ENCODE measurements around the gene UBL4A.

Gene UBL4A

GRCh38 chrX:154482786-154483185, 3.6 kb downstream of the UBL4A start:
- DNase-seq (ENCODE audit: low spot score) = no peak

DNA sequence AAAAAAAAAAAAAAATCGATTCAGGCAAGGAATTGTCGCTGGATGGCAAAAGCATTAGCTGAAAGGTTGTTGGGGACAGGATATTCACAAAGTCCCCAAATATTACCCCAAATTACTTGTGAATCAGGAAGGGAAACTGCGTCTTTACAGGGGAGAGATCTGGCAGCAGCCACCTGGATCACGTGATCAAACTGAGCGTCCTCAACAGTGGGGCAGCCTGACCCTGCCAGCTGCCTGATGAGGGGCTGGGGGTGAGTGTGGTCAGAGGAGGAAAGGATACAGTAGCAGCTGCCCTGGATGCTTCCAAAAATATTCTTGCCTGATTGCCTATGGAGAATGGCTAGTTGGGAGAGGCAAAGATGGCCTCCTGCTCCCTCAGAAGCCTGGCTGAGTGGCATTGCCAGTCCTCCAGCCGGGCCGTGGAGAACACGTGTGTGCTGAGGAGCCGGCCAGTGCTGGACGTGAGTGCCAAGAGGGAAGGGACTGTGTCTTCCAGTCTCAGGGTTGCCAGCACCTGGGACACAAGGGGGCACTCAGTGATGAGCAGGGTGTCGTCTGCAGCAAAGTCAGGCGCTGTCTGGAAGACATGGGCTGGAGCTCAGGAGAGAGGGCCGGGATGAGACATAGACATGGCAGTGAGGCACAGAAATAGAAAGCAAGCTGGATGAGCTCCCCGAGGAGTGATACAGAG, 4.4 kb downstream of the UBL4A start:
- no peak for DNase-seq (ENCODE audit: low spot score)

- no peak for DNase-seq (ENCODE audit: low spot score)
Measured at GRCh38 chrX:154481195-154481594, 5.2 kb downstream of the UBL4A start.

DNA sequence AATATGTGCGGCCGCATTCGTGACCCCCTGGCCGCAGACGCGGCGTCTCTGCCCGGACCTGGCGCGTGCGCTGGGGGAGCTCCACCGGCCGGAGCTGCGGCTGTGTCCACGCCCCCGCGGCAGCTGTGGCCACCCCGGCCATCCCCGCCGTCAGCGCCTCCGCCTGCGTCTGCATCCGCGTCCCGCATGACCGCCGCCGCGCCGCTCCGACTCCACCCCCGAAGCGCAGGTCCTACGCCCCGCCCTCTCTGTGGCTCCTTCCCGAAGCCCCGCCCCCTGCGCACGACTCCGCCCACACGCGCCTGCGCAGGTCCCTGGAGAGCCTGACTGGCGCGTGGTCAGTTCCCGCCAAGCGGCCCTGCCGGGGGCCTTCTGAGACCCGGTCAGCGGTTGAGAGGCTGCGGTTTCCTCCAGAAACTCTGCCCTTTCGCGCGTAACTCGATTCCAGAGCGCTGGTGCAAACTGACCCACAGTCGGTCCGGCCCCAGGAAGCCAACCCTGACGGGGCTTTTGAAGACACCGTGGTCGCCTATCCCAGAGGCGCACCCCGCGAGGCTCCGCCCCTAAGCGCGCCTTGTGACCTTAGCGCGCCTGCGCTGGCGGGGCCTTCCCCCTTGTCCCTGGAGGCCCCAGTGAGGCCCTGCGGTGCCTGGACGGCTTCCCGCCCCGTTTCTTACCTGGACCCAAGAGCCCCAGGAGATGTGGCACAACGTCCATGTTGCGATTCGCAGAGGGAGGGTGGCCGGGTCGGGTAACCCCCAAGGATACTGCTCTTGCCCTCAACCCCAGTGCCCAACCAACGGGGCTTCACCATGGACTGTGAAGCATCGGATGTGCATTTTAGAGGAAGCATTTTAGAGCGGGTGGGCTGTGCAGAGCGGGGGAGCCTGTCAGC, 7.4 kb downstream of the UBL4A start, which contains the start of gene LAGE3:
LAGE3 (minus strand) TSS at position 554 of the 895 bp plus-strand sequence; CDS start at position 188, 366 bp downstream.
- DNase-seq (ENCODE audit: low spot score) = peak; percentile 79

GRCh38 chrX:154477891-154478477, 8.4 kb downstream of the UBL4A start:
- no peak for DNase-seq (ENCODE audit: low spot score)

DNA sequence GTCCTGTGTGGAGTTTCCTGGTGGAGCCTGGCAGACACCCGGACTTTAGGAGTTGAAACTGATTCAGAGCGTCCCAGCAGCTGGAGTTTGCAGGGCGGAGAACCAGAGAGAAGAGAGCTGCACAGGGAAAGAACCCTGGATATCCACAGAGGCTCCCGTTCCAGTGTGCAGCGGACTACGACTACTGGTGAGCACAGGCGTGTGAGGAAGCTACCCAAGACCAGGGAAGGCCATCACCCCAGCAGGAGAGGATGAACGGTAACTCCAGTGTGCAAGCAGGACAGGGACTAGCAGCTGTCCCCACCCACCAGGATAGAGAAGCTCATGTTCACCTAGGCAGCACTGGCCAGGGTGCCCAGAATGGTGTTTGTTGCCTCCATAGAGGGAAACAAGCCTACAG, 9.6 kb downstream of the UBL4A start:
- DNase-seq (ENCODE audit: low spot score) = no peak

GRCh38 chrX:154473683-154474082, 12.7 kb downstream of the UBL4A start:
- DNase-seq (ENCODE audit: low spot score) = no peak

DNA sequence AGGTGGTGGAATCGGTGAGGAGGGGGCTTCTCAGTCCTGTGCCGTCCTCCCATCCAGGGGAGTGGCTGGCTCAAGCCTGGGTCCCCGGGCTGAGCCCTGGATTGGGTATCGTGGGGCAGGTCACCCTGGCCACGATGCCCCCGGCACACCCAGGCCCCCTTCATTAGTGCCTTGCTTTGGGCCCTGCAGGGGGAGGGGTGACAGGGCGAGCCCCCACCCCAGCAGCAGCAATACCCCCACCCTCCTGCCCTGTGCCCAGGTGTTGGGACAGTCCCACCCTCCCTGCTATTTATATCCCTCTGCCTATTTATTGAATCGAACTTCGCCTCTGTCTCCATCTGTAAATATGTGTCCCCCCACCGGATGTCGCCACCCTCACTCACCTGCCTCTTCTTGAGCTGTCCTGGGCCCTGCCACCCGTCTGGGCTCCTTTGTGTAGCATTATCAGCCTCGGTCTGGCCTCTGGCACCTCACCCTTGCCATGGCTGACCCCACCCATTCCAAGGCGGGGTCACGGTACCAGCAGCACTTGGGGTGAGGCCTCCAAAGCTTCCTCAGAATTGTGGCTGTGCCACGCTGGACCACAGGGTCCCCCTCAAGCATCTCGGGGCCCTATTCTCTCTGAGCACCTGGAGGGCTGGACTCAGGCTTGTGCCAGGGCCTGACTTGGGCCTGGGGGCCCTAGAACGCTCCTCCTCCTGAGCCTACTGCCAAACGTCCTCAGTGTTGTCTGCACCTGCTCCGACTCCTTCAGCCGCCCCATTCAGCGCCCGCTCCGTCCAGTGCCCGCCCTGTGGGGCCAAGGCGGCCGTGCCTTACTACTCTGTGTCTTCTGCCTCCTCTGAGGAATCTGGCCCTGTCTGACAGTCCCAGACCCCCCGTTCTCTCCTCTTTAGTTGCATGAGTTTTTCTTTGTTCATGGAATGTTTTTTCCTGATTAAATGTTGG, 13.5 kb downstream of the UBL4A start:
- no peak for DNase-seq (ENCODE audit: low spot score)

- no peak for DNase-seq (ENCODE audit: low spot score)
Measured at GRCh38 chrX:154471839-154472684, 14.4 kb downstream of the UBL4A start.

DNA sequence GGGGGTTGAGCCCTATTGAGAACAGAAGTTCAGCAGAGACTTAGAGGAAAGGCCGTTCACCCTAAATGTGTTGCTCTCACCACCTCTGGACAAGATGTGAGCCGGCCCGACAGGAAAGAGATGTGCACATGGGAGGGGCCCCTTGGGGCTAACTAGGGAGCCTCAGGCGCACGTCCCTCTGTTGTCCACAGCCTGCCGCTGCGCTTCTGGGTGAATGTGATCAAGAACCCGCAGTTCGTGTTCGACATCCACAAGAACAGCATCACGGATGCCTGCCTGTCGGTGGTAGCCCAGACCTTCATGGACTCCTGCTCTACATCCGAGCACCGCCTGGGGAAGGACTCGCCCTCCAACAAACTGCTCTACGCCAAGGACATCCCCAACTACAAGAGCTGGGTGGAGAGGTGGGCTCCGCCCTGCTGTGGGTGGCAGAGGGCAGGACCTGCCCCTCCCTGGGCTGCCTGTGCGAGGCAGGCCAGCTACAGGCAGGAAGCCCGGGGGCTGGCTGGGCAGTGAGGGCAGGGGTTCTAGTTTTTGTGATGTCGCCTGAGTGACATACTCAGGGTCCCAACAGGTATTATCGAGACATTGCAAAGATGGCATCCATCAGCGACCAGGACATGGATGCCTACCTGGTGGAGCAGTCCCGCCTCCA, 15.4 kb downstream of the UBL4A start:
- no peak for DNase-seq (ENCODE audit: low spot score)

DNA sequence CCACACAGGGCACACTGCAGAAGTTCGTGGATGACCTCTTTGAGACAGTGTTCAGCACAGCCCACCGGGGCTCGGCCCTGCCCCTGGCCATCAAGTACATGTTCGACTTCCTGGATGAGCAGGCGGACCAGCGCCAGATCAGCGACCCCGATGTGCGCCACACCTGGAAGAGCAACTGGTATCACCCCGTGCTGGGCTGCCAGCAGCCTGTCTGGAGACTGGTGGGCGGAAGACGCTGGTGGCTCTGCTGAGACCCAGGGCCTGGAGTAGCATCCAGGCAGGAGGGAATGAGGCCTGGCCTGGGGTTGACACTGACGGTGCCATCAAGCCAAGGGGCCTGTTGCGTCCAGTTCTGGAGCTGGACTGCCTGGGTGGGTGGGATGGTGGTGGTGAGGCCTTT, 16.0 kb downstream of the UBL4A start:
- DNase-seq (ENCODE audit: low spot score) = no peak

GRCh38 chrX:154469880-154470279, 16.5 kb downstream of the UBL4A start:
- no peak for DNase-seq (ENCODE audit: low spot score)

DNA sequence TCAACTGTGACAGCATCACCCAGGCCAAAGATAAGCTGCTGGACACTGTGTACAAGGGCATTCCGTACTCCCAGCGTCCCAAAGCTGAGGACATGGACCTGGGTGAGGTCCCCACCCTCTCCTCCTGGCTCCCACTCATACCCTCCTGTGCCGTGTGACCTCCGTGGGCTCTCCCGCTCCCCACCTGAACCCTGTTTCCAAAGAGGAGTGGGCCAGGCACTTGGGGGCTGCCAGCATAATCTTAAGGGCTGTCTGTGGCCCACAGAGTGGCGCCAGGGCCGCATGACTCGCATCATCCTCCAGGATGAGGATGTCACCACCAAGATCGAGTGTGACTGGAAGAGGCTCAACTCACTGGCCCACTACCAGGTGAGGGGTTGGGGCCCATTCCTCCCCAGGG, 17.3 kb downstream of the UBL4A start:
- no peak for DNase-seq (ENCODE audit: low spot score)

- no peak for DNase-seq (ENCODE audit: low spot score)
Measured at GRCh38 chrX:154468217-154468616, 18.2 kb downstream of the UBL4A start.

DNA sequence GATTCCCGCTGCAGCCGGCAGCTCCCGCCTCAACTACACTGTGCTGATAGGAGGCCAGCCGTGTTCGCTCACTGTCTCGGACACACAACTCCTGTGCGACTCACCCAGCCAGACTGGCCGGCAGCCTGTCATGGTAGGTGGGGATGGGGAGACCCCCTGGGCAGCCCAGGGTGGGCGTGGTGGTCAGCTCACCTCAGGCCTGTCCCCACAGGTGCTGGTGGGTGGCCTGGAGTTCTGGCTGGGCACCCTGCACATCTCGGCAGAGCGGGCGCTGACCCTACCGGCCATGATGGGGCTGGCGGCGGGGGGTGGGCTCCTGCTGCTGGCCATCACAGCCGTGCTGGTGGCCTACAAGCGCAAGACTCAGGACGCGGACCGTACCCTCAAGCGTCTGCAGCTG, 18.9 kb downstream of the UBL4A start:
- no peak for DNase-seq (ENCODE audit: low spot score)

DNA sequence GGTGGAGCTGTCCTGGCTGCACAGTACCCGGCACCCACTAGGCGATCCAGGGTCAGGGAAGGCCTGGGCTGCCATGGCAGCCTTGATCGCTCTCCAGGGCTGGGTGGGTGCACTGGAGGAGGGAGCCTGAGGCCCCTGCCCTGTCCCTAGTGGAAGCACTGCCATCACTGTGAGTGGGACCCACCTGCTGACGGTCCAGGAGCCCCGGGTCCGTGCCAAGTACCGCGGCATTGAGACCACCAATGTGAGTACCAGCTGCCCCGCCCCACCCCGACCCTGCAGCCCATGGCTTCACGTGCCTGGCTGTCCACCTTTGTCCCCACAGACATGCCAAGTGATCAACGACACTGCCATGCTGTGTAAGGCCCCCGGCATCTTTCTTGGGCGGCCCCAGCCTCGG, 19.5 kb downstream of the UBL4A start:
- no peak for DNase-seq (ENCODE audit: low spot score)

DNA sequence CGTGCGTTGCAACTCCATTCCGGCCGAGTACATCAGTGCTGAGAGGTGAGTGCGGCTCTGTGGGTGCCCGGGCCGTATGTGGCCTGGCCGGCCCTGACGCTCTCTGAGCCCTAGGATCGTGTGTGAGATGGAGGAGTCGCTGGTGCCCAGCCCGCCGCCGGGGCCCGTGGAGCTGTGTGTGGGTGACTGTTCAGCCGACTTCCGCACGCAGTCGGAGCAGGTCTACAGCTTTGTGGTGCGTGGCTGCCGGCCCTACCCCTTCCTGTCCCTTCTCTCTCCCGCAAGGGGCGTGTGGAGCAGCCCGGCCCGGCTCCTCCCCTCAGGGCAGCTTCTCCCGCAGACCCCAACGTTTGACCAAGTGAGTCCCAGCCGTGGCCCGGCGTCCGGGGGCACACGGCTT, 20.4 kb downstream of the UBL4A start:
- DNase-seq (ENCODE audit: low spot score) = no peak

GRCh38 chrX:154465601-154466000, 20.8 kb downstream of the UBL4A start:
- no peak for DNase-seq (ENCODE audit: low spot score)

DNA sequence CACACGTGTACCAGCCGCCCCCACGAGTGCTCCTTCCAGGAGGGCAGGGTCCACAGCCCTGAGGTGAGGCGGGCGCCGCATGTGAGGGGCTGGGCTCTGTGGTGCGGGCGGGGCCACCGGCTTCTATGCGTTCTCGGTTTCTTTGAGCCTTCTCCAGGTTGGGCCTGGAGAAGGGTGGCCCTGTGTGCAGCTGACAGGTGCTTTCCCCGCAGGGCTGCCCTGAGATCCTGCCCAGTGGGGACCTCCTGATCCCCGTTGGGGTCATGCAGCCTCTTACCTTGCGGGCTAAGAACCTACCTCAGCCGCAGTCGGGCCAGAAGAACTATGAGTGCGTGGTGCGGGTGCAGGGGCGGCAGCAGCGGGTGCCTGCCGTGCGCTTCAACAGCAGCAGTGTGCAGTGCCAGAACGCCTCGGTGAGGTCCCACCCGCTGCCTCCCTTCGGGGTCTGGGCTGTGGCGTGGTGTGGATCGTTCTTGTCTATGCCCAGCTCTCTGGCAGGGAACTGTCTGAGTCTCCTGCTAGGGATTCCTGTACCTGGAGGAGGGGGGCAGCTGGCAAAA, 21.5 kb downstream of the UBL4A start:
- DNase-seq (ENCODE audit: low spot score) = no peak
